Glutamatergic neuron (in vitro differentiated cells): Measurements from ENCODE around the gene SLC6A19. TPM values are rescaled to one million over a fixed set of nuclear protein-coding genes. Genes with fewer than 3 reads are reported as not detected.
A peak's percentile ranks its signal among the peaks of the same experiment; 100 is the strongest.

Source experiments
- DNase-seq: peaks from one replicate; pipeline ENCODE4 v3.0.0; 2022
- H3K27ac Mint-ChIP-seq: one replicate; pipeline ENCODE4 v1.8.0; 2020; ENCODE audit warnings: mild to moderate bottlenecking, mixed read lengths, inconsistent platforms; ENCODE audit not compliant: unreplicated experiment
- H3K27me3 Mint-ChIP-seq: one replicate; pipeline ENCODE4 v1.8.0; 2020; ENCODE audit warnings: mild to moderate bottlenecking, moderate library complexity, mixed read lengths, inconsistent platforms; ENCODE audit not compliant: unreplicated experiment
- H3K36me3 Mint-ChIP-seq: one replicate; pipeline ENCODE4 v1.8.0; 2020; ENCODE audit warnings: mild to moderate bottlenecking, mixed read lengths, inconsistent platforms; ENCODE audit not compliant: unreplicated experiment
- H3K4me1 Mint-ChIP-seq: one replicate; pipeline ENCODE4 v1.8.0; 2020; ENCODE audit warnings: mild to moderate bottlenecking, low read depth, mixed read lengths, inconsistent platforms; ENCODE audit not compliant: unreplicated experiment
- H3K4me3 Mint-ChIP-seq: one replicate; pipeline ENCODE4 v1.8.0; 2020; ENCODE audit warnings: mild to moderate bottlenecking, mixed read lengths, inconsistent platforms; ENCODE audit not compliant: unreplicated experiment
- H3K9me3 Mint-ChIP-seq: one replicate; pipeline ENCODE4 v1.8.0; 2020; ENCODE audit warnings: mild to moderate bottlenecking, moderate library complexity, mixed read lengths, inconsistent platforms; ENCODE audit not compliant: unreplicated experiment
- total RNA-seq: library from RNA; stranded (reverse); fragmentation: NEBNext Ultra II Directional; extraction: Animal tissue kit (Norgen Biotek cat#: 25700); gene quantifications from one replicate; pipeline ENCODE4 v1.2.1, GENCODE V29; 2021; ENCODE audit not compliant: unreplicated experiment
- TF ChIP-seq, protein P1 (sequence below): fragments of 200-600 bp; sonication (generic); IDR thresholded peaks from one replicate; pipeline ENCODE4 v1.5.0; 2021; ENCODE audit not compliant: partially characterized antibody, unreplicated experiment

Gene SLC6A19
- total RNA-seq, 1 donor from 2014 or later, result not detected

- Mint-ChIP-seq H3K4me1 (no peaks in the 10 kb centered on the region), H3K27ac (no peak overlapping the region), H3K27me3 (peaks cover 4% of the 10 kb centered on the region), H3K4me3 (no peak overlapping the region), H3K9me3 (no peaks in the 10 kb centered on the region), H3K36me3 (no peaks in the 10 kb centered on the region)
- peak; percentile 5 for DNase-seq
- TF ChIP-seq, protein P1, sequence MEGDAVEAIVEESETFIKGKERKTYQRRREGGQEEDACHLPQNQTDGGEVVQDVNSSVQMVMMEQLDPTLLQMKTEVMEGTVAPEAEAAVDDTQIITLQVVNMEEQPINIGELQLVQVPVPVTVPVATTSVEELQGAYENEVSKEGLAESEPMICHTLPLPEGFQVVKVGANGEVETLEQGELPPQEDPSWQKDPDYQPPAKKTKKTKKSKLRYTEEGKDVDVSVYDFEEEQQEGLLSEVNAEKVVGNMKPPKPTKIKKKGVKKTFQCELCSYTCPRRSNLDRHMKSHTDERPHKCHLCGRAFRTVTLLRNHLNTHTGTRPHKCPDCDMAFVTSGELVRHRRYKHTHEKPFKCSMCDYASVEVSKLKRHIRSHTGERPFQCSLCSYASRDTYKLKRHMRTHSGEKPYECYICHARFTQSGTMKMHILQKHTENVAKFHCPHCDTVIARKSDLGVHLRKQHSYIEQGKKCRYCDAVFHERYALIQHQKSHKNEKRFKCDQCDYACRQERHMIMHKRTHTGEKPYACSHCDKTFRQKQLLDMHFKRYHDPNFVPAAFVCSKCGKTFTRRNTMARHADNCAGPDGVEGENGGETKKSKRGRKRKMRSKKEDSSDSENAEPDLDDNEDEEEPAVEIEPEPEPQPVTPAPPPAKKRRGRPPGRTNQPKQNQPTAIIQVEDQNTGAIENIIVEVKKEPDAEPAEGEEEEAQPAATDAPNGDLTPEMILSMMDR, result no peak
Observed at GRCh38 chr5:1195439-1195838, 6.0 kb upstream of the SLC6A19 start.

DNA sequence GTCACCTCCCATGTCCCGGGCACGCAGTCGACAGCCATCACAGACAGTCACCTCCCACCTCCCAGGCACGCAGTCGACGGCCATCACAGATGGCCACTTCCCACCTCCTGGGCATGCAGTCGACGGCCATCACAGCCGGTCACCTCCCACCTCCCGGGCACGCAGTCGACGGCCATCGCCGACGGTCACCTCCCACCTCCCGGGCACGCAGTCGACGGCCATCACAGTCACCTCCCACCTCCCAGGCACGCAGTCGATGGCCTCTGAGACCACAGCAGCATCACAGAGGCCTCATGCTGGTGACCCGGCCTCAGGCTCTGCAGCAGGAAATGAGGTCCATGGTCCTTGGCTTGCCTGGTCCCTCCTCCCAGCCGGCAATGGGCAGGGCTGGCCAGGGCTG is 5.5 kb upstream of the SLC6A19 start:
- TF ChIP-seq, protein P1, result no peak
- DNase-seq, result no peak
- H3K4me1 Mint-ChIP-seq, result no peaks in the 10 kb centered on the region

DNA sequence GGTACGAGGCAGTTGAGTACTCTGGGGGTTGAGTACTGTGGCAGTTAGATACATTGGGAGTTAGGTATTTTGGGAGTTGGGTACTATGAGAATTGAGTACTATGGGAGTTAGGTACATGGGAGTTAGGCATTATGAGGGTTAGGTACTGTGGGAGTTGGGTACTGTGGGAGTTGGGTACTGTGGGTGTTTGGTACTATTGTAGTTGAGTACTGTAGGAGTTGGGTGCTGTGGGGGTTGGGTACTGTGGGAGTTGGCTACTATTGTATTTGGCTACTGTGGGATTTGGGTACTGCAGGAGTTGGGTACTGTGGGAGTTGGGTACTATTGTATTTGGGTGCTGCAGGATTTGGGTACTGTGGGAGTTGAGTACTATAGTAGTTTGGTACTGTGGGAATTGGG is 4.8 kb upstream of the SLC6A19 start:
- H3K9me3 Mint-ChIP-seq, result no peaks in the 10 kb centered on the region
- DNase-seq, result no peak

More for the DNA sequence above, 5.5 kb upstream of the SLC6A19 start:
- no peaks in the 10 kb centered on the region for H3K36me3 Mint-ChIP-seq
- no peak overlapping the region for H3K4me3 Mint-ChIP-seq
- peaks cover 2% of the 10 kb centered on the region for H3K27me3 Mint-ChIP-seq
- H3K27ac Mint-ChIP-seq, result no peak overlapping the region
- no peaks in the 10 kb centered on the region for H3K9me3 Mint-ChIP-seq

DNA sequence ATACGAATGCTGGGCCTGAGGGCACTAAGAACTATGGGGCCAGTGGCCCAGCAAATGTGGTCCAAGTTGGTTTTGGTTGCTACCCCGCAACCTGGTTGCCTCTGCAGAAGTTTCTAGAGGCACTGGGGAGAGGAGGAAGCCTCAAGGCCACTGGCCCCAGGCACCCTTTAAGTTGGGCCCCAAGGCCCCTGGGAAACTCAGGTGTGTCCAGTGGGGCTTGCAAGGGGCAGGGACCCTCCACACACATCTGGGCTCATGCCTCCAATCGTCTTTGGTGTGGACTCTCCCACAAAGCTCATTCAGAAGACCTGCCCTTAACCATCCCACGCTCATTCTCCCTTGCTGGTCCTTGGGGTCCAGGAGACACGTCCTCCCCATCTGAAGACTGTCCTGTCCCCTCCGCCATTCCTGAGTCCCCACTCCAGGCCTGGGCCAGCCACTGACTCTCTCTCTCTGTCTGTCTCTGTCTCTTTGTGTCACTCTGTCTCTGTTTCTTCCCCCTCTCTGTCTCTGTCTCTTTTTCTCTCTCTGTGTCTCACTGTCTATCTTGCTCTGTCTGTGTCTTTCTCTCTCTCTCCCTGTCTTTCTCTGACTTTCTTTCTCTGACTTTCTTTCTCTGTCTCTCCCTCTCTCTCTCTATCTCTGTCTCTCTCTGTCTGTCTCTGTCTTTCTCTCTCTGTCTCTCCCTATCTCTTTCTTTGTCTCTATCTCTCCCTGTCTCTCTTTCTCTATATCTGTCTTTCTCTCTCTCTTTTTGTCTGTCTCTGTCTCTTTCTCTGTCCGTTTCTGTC is 3.3 kb upstream of the SLC6A19 start:
- H3K4me3 Mint-ChIP-seq, result no peak overlapping the region
- DNase-seq, result peak; percentile 0
- H3K27me3 Mint-ChIP-seq, result peaks cover under 1% of the 10 kb centered on the region
- no peaks in the 10 kb centered on the region for H3K4me1 Mint-ChIP-seq
- no peaks in the 10 kb centered on the region for H3K36me3 Mint-ChIP-seq
- H3K27ac Mint-ChIP-seq, result no peak overlapping the region
- no peaks in the 10 kb centered on the region for H3K9me3 Mint-ChIP-seq
- TF ChIP-seq, protein P1, result no peak

More for the DNA sequence above, 4.8 kb upstream of the SLC6A19 start:
- H3K4me3 Mint-ChIP-seq, result no peak overlapping the region
- TF ChIP-seq, protein P1, result no peak
- no peaks in the 10 kb centered on the region for H3K4me1 Mint-ChIP-seq
- H3K27me3 Mint-ChIP-seq, result peaks cover 2% of the 10 kb centered on the region
- H3K36me3 Mint-ChIP-seq, result no peaks in the 10 kb centered on the region
- no peak overlapping the region for H3K27ac Mint-ChIP-seq

DNA sequence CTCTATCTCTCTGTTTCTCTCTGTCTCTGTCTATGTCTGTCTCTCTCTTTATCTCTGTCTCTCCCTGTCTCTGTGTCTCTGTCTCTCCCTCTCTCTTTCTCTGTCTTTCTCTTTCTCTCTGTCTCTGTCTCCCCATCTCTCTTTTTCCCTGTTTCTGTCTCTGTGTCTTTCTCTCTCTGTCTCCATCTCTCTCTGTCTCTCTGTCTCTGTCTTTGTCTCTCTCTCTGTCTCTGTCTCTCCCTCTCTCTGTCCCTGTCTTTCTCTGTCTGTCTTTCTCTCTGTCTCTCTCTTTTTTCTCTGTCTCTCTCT is 2.1 kb upstream of the SLC6A19 start:
- no peak overlapping the region for H3K4me3 Mint-ChIP-seq
- no peaks in the 10 kb centered on the region for H3K4me1 Mint-ChIP-seq
- no peak for DNase-seq
- no peaks in the 10 kb centered on the region for H3K36me3 Mint-ChIP-seq
- no peaks in the 10 kb centered on the region for H3K27me3 Mint-ChIP-seq
- no peaks in the 10 kb centered on the region for H3K9me3 Mint-ChIP-seq
- no peak overlapping the region for H3K27ac Mint-ChIP-seq
- TF ChIP-seq, protein P1, result no peak
